ENCODE results near the gene ZIC5. TPM values are rescaled to one million over a fixed set of nuclear protein-coding genes. Genes with fewer than 3 reads are reported as not detected.
A peak's percentile ranks its signal among the peaks of the same experiment; 100 is the strongest.

The ZIC5 gene
- not detected for total RNA-seq

GRCh38 chr13:99971576-99972189, at the start of gene ZIC5:
TSS of gene ZIC5 (minus strand) at chr13:99971767. CDS start at chr13:99971603, 164 bp downstream.
- WGBS, 2 donors, result 0 to 6% methylated on average over 1 to 20 of the region's 41 CpGs
- no peak within 1 kb of the TSS for H3K27ac ChIP-seq
- peaks cover 0 to 14% (median 9%) of the 10 kb centered on the region in 3 donors for H3K9me3 ChIP-seq
- H3K27me3 ChIP-seq, result peaks cover 52 to 100% (median 79%) of the 10 kb centered on the region in 4 donors
- no peak for DNase-seq
- intact Hi-C loops (cut with DNase I), result no loop called here
- peaks cover 24 to 47% (median 35%) of the 10 kb centered on the region in 3 donors for H3K4me1 ChIP-seq
- peak within 1 kb of the TSS; percentile 20 to 63 (median 38) for H3K4me3 ChIP-seq
- H3K36me3 ChIP-seq, result no peaks in the 10 kb centered on the region
- TF ChIP-seq, protein P1, sequence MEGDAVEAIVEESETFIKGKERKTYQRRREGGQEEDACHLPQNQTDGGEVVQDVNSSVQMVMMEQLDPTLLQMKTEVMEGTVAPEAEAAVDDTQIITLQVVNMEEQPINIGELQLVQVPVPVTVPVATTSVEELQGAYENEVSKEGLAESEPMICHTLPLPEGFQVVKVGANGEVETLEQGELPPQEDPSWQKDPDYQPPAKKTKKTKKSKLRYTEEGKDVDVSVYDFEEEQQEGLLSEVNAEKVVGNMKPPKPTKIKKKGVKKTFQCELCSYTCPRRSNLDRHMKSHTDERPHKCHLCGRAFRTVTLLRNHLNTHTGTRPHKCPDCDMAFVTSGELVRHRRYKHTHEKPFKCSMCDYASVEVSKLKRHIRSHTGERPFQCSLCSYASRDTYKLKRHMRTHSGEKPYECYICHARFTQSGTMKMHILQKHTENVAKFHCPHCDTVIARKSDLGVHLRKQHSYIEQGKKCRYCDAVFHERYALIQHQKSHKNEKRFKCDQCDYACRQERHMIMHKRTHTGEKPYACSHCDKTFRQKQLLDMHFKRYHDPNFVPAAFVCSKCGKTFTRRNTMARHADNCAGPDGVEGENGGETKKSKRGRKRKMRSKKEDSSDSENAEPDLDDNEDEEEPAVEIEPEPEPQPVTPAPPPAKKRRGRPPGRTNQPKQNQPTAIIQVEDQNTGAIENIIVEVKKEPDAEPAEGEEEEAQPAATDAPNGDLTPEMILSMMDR (IDR thresholded peaks at IDR 0.05), result no peak
- no peak for TF ChIP-seq POLR2A (IDR thresholded peaks at IDR 0.05)

- WGBS, 2 donors, result 94% methylated on average over 3 of the region's 3 CpGs; no CpG with 5 or more reads in 1 of the 2 donors
- no peak for DNase-seq
- no peak overlapping the region for H3K27ac ChIP-seq
- peaks cover 0 to 9% (median 0%) of the 10 kb centered on the region in 4 donors for H3K27me3 ChIP-seq
- intact Hi-C loops (cut with DNase I), result no loop called here
- TF ChIP-seq POLR2A (IDR thresholded peaks at IDR 0.05), result no peak
- TF ChIP-seq, protein P1 (IDR thresholded peaks at IDR 0.05), result no peak
- no peaks in the 10 kb centered on the region for H3K36me3 ChIP-seq
- H3K4me3 ChIP-seq, result no peak overlapping the region
- H3K4me1 ChIP-seq, result no peaks in the 10 kb centered on the region
- H3K9me3 ChIP-seq, result no peaks in the 10 kb centered on the region
Measured at GRCh38 chr13:100019780-100020356, 48.3 kb upstream of the ZIC5 start.

GRCh38 chr13:100014621-100015020, 43.1 kb upstream of the ZIC5 start:
- WGBS, 2 donors, result 60 to 80% methylated on average over 1 of the region's 1 CpG
- no peak for DNase-seq
- no peak overlapping the region for H3K27ac ChIP-seq
- no peaks in the 10 kb centered on the region for H3K9me3 ChIP-seq
- no peaks in the 10 kb centered on the region for H3K36me3 ChIP-seq
- peaks cover 0 to 28% (median 0%) of the 10 kb centered on the region in 4 donors for H3K27me3 ChIP-seq
- H3K4me3 ChIP-seq, result no peak overlapping the region
- H3K4me1 ChIP-seq, result no peaks in the 10 kb centered on the region
- intact Hi-C loops (cut with DNase I), result no loop called here
- TF ChIP-seq, protein P1 (IDR thresholded peaks at IDR 0.05), result no peak

DNA sequence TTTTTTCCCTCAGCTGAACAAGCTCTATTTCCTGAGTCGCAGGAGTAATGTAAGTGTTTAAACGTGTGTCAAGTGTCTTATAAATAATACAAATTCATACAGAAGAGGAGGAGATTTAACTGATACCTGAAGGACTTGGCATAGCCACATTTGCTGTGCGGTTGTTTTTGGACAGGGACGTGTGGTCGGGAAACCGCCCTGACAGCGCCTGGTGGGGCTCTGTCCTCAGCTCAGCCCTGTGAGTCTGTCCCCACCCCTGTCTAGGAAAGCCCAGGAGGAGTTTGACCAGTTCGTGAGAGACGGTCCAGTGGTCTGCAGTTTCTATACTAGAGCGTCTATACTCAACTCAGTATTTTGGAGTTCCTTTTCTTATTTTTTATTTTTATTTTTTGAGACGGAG, 26.7 kb upstream of the ZIC5 start:
- Histone ChIP-seq H3K4me1 (peaks cover 0 to 17% (median 0%) of the 10 kb centered on the region in 3 donors), H3K36me3 (no peaks in the 10 kb centered on the region), H3K9me3 (peaks cover 0 to 8% (median 0%) of the 10 kb centered on the region in 3 donors), H3K27ac (no peak overlapping the region), H3K27me3 (peaks cover 27 to 99% (median 45%) of the 10 kb centered on the region in 4 donors), H3K4me3 (no peak overlapping the region)
- TF ChIP-seq, protein P1 (IDR thresholded peaks at IDR 0.05), result no peak
- no peak for TF ChIP-seq POLR2A (IDR thresholded peaks at IDR 0.05)
- WGBS, 2 donors, result 87 to 94% methylated on average over 11 of the region's 11 CpGs
- DNase-seq, result no peak
- intact Hi-C loops (cut with DNase I), result no loop called here

DNA sequence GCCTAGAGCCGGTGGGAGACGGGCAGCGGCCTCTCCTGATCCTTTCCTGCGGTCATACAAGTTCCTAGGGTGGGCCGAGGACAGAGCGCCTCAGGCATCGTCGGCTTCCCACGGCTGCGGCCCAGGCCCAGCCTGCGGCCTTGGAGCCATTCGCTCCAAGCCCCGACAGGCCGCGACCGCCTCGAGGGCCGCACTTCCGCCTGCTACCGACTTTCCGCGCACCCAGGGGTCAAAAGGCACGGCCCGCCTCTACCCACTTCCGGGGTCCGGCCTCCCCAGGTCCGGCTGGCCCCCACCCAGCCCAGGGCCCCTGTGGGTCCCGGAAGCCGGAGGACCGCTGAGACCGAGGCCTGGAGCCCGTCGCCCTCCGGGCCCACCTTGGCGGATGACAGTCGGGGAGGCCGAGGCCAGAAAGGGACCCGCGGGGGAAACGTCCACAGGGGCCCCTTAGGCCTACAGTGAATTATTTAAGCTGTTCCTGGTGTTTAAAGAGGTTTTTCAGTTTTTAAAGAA, 26.2 kb upstream of the ZIC5 start:
- 85 to 86% methylated on average over 4 to 5 of the region's 40 CpGs for WGBS, 2 donors
- H3K36me3 ChIP-seq, result no peaks in the 10 kb centered on the region
- peaks cover 0 to 8% (median 0%) of the 10 kb centered on the region in 3 donors for H3K9me3 ChIP-seq
- H3K27me3 ChIP-seq, result peaks cover 31 to 99% (median 47%) of the 10 kb centered on the region in 4 donors
- DNase-seq, result no peak
- H3K4me1 ChIP-seq, result peaks cover 0 to 17% (median 0%) of the 10 kb centered on the region in 3 donors
- intact Hi-C loops (cut with DNase I), result no loop called here
- no peak overlapping the region for H3K27ac ChIP-seq
- TF ChIP-seq, protein P1 (IDR thresholded peaks at IDR 0.05), result no peak
- TF ChIP-seq POLR2A (IDR thresholded peaks at IDR 0.05), result no peak
- H3K4me3 ChIP-seq, result no peak overlapping the region
